Measurements from ENCODE around the gene PCIF1. TPM values are rescaled to one million over a fixed set of nuclear protein-coding genes. Genes with fewer than 3 reads are reported as not detected.

PCIF1 gene
- total RNA-seq, 1 donor from 2014 or later = 43.1 TPM

DNA sequence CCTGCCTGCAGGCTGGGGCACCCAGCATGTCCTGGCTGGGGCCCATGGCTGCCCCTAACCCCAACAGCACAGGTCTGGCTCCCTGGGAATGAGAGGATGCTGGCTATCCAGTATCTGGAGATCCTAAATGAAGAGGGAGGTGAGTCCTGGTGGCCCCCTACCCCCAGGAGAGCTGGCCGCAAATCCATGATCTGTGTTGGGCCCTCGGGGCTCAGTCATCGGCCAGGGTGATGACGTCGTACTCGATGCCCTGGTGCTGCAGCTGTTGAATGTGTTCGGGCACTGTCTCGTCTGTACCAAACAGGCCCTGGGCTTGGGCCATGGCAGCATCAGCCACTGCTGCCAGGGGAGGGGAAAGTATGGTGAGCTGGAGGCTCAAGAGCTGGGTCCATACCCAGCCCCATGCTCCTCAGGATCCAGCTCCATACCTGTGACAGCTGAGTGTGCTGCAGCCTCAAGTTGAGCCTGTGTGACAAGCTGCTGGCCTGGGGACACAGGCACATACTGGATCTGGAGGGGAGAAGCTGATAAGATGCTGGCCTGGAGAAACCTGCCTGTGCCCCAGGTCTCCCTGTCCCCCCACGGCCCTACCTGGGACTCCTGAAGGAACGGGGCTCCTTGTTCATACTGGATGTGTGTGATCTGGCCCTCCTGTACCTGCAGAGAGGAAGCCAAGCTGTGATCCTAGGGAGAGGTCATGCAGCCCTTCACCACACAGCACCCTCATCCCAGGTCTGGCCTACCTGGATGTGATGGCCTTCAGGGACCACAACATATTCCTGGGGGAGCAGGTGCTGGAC, 14.5 kb downstream of the PCIF1 start:
- H3K4me1 ChIP-seq = no peaks in the 10 kb centered on the region
- DNase-seq = no peak
- peaks cover 99% of the 10 kb centered on the region for H3K36me3 ChIP-seq
- no peak overlapping the region for H3K27ac ChIP-seq
- intact Hi-C loops (cut with DNase I) = no loop called here
- no peaks in the 10 kb centered on the region for H3K9me3 ChIP-seq
- ATAC-seq = no peak
- no peaks in the 10 kb centered on the region for H3K27me3 ChIP-seq
- TF ChIP-seq, protein P1, sequence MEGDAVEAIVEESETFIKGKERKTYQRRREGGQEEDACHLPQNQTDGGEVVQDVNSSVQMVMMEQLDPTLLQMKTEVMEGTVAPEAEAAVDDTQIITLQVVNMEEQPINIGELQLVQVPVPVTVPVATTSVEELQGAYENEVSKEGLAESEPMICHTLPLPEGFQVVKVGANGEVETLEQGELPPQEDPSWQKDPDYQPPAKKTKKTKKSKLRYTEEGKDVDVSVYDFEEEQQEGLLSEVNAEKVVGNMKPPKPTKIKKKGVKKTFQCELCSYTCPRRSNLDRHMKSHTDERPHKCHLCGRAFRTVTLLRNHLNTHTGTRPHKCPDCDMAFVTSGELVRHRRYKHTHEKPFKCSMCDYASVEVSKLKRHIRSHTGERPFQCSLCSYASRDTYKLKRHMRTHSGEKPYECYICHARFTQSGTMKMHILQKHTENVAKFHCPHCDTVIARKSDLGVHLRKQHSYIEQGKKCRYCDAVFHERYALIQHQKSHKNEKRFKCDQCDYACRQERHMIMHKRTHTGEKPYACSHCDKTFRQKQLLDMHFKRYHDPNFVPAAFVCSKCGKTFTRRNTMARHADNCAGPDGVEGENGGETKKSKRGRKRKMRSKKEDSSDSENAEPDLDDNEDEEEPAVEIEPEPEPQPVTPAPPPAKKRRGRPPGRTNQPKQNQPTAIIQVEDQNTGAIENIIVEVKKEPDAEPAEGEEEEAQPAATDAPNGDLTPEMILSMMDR (IDR thresholded peaks at IDR 0.05) = no peak
- H3K4me3 ChIP-seq = no peak overlapping the region

DNA sequence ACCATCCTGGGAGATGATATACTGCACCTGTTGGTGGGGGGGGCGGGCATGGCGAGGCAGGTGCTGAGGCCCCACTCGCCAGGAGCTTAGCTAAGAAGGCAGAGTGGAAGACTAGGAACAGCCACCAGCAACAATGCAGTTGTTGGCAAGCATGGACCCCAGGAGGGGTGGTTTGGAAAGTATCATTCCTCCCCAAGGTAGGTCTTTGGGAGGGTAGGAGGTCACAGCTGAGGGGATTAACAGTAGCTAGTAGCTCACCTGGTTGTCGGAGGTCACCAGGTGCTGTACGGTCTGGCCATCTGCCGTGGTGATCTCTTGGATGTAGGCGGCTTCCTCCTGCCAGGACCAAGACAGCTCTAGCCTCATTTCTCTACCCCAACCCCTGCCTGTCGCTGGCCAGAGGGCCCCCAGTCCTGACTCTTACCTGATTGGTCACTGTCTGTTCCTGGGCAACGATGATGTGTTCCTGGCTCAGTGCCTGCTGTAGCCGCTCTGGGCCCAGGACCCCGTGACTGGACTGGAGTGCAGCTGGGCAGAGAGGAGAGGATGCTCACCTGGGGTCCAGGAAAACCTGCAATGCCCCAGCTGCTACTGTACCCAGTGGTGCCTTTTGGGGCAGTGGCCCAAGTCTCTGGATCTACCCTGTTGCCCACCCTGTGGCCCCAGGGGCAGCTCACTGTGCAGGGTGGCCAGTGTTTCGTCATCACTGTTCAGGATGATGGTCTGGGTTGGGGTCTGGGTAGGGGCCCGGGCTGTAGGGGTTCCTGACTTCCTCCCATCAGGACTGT, 15.3 kb downstream of the PCIF1 start:
- Histone ChIP-seq H3K9me3 (no peaks in the 10 kb centered on the region), H3K27ac (no peak overlapping the region), H3K27me3 (no peaks in the 10 kb centered on the region), H3K4me3 (no peak overlapping the region), H3K4me1 (no peaks in the 10 kb centered on the region), H3K36me3 (peaks cover 98% of the 10 kb centered on the region)
- ATAC-seq (no peak), DNase-seq (no peak)
- intact Hi-C loops (cut with DNase I) = no loop called here
- TF ChIP-seq, protein P1 (IDR thresholded peaks at IDR 0.05) = no peak

DNA sequence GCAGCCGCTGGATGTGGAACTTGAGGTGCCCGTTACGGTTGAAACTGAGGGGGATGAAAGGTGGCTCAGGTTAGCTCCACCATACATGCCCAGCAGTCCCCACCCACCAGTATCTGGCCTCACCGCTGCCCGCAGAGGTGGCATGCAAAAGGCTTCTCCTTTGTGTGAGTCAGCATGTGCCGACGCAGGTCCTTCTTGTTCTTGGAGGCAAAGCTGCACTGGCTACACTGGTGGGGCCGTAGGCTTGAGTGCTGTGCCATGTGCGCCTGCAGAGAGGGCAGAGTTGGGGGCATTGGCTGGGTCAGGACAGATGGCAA, 15.8 kb downstream of the PCIF1 start:
- H3K27ac ChIP-seq = no peak overlapping the region
- peaks cover 92% of the 10 kb centered on the region for H3K36me3 ChIP-seq
- intact Hi-C loops (cut with DNase I) = no loop called here
- H3K4me1 ChIP-seq = no peaks in the 10 kb centered on the region
- DNase-seq (no peak), ATAC-seq (no peak)
- H3K27me3 ChIP-seq = no peaks in the 10 kb centered on the region
- H3K4me3 ChIP-seq = no peak overlapping the region
- TF ChIP-seq, protein P1 (IDR thresholded peaks at IDR 0.05) = no peak
- no peaks in the 10 kb centered on the region for H3K9me3 ChIP-seq

DNA sequence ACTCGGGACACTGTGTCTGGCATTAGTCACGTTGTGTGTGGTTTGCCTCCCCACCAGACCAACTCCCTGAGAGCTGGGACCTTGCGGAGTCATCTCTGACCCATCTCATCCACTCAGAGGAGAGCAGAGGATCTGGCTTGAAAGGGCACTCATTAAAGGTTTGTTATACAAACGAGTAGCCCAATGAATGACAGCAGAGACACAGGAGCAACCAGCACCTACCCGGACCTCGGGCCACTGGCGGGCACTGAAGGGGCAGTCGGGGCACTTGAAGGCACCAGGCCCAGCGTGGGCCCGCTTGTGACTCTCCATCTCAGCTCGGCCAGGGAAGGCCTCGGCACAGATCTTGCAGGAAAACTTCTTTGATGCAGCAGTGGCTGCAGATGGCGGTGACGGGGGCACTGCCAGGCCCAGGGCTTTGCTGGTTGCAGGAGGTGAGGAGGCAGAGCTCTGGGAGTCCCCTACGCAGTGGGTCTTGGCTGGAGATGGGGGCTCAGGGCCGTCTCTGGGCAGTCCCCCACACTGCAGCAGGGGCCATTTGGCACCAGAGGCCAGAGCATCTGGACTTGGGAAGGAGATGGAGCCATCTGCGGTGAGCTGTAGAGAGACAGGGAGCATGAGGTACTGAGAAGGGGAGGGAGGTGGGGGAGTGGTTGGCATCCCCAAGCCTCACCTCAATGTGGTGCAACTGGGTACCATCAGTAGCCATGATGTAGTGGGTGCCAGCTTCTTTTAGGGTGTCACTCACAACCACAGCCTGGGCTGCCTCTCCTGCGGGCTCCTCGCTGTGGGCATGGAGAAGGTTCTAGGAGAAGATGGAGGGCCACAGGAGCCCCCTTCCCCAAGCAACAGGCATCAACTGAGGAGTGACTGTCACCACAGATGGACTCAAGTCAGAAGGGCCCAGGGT, 17.7 kb downstream of the PCIF1 start:
- no peak overlapping the region for H3K27ac ChIP-seq
- no peaks in the 10 kb centered on the region for H3K4me1 ChIP-seq
- no peak overlapping the region for H3K4me3 ChIP-seq
- DNase-seq = no peak
- no peaks in the 10 kb centered on the region for H3K9me3 ChIP-seq
- ATAC-seq = no peak
- H3K27me3 ChIP-seq = no peaks in the 10 kb centered on the region
- intact Hi-C loops (cut with DNase I) = no loop called here
- peaks cover 89% of the 10 kb centered on the region for H3K36me3 ChIP-seq
- TF ChIP-seq, protein P1 (IDR thresholded peaks at IDR 0.05) = no peak

DNA sequence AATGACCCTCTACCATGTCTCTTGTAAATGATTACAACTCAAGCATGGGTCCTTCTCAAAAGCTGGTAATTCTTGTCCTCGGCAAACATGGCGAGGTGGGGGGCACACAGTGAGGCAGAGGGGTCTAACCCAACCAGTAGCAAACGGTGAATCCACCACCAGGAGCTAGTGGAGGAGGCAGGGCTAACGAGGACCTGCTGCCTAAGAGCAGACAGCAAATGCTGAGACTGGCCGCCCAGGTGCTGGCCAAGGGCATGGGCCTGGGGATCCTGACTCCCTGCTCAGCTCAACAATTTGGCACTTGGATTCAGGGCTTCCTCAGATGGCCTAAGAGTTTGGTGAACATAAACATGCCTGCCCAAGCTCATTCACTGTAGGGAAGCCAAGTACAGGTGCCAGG, 18.4 kb downstream of the PCIF1 start:
- no peaks in the 10 kb centered on the region for H3K27me3 ChIP-seq
- H3K27ac ChIP-seq = no peak overlapping the region
- intact Hi-C loops (cut with DNase I) = no loop called here
- ATAC-seq (no peak), DNase-seq (no peak)
- no peaks in the 10 kb centered on the region for H3K9me3 ChIP-seq
- no peak overlapping the region for H3K4me3 ChIP-seq
- TF ChIP-seq, protein P1 (IDR thresholded peaks at IDR 0.05) = no peak
- peaks cover 89% of the 10 kb centered on the region for H3K36me3 ChIP-seq
- H3K4me1 ChIP-seq = no peaks in the 10 kb centered on the region
